ENCODE data around the gene COL21A1.

GRCh38 chr6:56146086-56146485 lies 101.3 kb downstream of the COL21A1 start:
- TF ChIP-seq POLR2A (IDR thresholded peaks at IDR 0.05; ENCODE audit: low read depth, low read length) (no peak), POLR2AphosphoS5 (IDR thresholded peaks at IDR 0.05; ENCODE audit: low read depth, low read length) (no peak), TAF1 (IDR thresholded peaks at IDR 0.05; ENCODE audit: borderline replicate concordance, low read depth, low read length) (no peak)

All from GM12892 (cell line).